SK-N-MC (cell line): ENCODE data around the gene SLC8A2.

Source experiments
- EZH2 ChIP-seq: fragments of 200-600 bp; sonication (generic); IDR thresholded peaks from one replicate; pipeline ENCODE4 v1.6.1; 2017; ENCODE audit warnings: antibody characterized with exemption
- FOXP2 ChIP-seq: optimal IDR thresholded peaks from 2 replicates; pipeline ENCODE3; 2011; ENCODE audit warnings: mild to moderate bottlenecking, moderate library complexity; ENCODE audit not compliant: insufficient read depth; ENCODE audit errors: extremely low read length, control extremely low read depth
- POLR2AphosphoS5 ChIP-seq: IDR thresholded peaks from 2 replicates; pipeline ENCODE4 v1.6.1; 2012; ENCODE audit warnings: mild to moderate bottlenecking, low read depth, low read length, borderline replicate concordance

DNA sequence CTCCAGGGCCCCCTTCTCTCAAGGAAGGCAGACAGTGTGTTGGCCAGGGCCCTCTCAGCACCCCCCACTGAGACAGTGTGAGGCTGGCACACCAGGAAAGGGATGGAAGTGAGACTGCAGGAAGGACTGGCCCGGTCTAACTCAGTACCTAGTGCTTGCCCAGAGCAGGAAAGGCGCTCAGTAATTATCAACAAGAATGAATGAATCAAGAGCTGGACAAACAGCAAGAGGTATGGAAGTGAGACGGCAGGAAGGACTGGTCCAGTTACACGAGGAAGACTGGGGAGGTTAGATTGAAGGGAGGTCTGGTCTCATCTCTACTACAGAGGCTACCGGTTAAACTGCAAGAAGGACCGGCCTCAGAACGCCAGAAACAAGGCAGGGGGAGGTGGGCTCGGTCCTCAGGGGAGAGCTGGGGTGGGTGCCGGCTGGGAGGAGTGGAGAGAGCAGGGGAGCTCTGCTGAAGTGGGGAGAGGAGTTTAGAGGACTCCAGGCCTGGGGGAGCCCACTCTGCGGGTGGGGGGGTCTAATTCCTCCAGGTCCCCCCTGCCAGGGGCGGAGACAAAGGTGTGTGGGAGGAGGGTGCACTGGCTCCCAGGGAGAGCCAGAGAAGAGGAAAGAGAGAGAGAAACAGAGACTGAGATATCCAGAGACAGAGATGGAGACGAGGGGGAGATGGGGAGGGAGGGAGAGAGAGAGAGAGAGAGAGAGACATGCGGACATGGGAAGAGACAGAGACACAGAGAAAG lies 1.1 kb downstream of the SLC8A2 start:
- TF ChIP-seq EZH2 = no peak
- TF ChIP-seq POLR2AphosphoS5 = no peak
- no peak for TF ChIP-seq FOXP2
